ENCODE measurements around the gene SLC25A26. TPM values are rescaled to one million over a fixed set of nuclear protein-coding genes. Genes with fewer than 3 reads are reported as not detected.

Gene SLC25A26
- total RNA-seq, 2 donors from 2014 or later: 13.0 to 16.4 TPM

- no peak for DNase-seq (ENCODE audit: low spot score)
- intact Hi-C loops (cut with DNase I): no loop called here
Measured at GRCh38 chr3:66353039-66353438, 132.2 kb downstream of the SLC25A26 start.

GRCh38 chr3:66353530-66353929 is 132.7 kb downstream of the SLC25A26 start:
- intact Hi-C loops (cut with DNase I): no loop called here
- no peak for DNase-seq (ENCODE audit: low spot score)

- DNase-seq (ENCODE audit: low spot score): no peak
- intact Hi-C loops (cut with DNase I): no loop called here
Measured at GRCh38 chr3:66354001-66354400, 133.2 kb downstream of the SLC25A26 start.

- intact Hi-C loops (cut with DNase I): no loop called here
- DNase-seq (ENCODE audit: low spot score): no peak
Measured at GRCh38 chr3:66355394-66355793, 134.6 kb downstream of the SLC25A26 start.

- intact Hi-C loops (cut with DNase I): no loop called here
- no peak for DNase-seq (ENCODE audit: low spot score)
Measured at GRCh38 chr3:66355997-66356396, 135.2 kb downstream of the SLC25A26 start.

GRCh38 chr3:66361356-66361755 is 140.6 kb downstream of the SLC25A26 start:
- intact Hi-C loops (cut with DNase I): no loop called here
- no peak for DNase-seq (ENCODE audit: low spot score)

GRCh38 chr3:66362541-66362941 is 141.7 kb downstream of the SLC25A26 start:
- intact Hi-C loops (cut with DNase I): no loop called here
- DNase-seq (ENCODE audit: low spot score): no peak

- intact Hi-C loops (cut with DNase I): no loop called here
- DNase-seq (ENCODE audit: low spot score): no peak
Measured at GRCh38 chr3:66363148-66363547, 142.3 kb downstream of the SLC25A26 start.

GRCh38 chr3:66365080-66365479 is 144.3 kb downstream of the SLC25A26 start:
- intact Hi-C loops (cut with DNase I): no loop called here
- no peak for DNase-seq (ENCODE audit: low spot score)

- intact Hi-C loops (cut with DNase I): no loop called here
- DNase-seq (ENCODE audit: low spot score): no peak
Measured at GRCh38 chr3:66366747-66367146, 145.9 kb downstream of the SLC25A26 start.

GRCh38 chr3:66367979-66368378 is 147.2 kb downstream of the SLC25A26 start:
- intact Hi-C loops (cut with DNase I): no loop called here
- DNase-seq (ENCODE audit: low spot score): no peak

GRCh38 chr3:66370179-66370578 is 149.4 kb downstream of the SLC25A26 start:
- no peak for DNase-seq (ENCODE audit: low spot score)
- intact Hi-C loops (cut with DNase I): no loop called here

- intact Hi-C loops (cut with DNase I): no loop called here
- DNase-seq (ENCODE audit: low spot score): no peak
Measured at GRCh38 chr3:66371432-66371831, 150.6 kb downstream of the SLC25A26 start.

- intact Hi-C loops (cut with DNase I): no loop called here
- DNase-seq (ENCODE audit: low spot score): no peak
Measured at GRCh38 chr3:66372681-66373350, 152.0 kb downstream of the SLC25A26 start.

GRCh38 chr3:66376568-66376967 is 155.8 kb downstream of the SLC25A26 start:
- intact Hi-C loops (cut with DNase I): no loop called here
- DNase-seq (ENCODE audit: low spot score): no peak

GRCh38 chr3:66377800-66378199 is 157.0 kb downstream of the SLC25A26 start:
- DNase-seq (ENCODE audit: low spot score): no peak
- intact Hi-C loops (cut with DNase I): no loop called here

- DNase-seq (ENCODE audit: low spot score): no peak
- intact Hi-C loops (cut with DNase I): no loop called here
Measured at GRCh38 chr3:66378256-66378655, 157.5 kb downstream of the SLC25A26 start.

GRCh38 chr3:66379565-66379964 is 158.8 kb downstream of the SLC25A26 start:
- DNase-seq (ENCODE audit: low spot score): no peak
- intact Hi-C loops (cut with DNase I): no loop called here

GRCh38 chr3:66380200-66380932 is 159.6 kb downstream of the SLC25A26 start:
- DNase-seq (ENCODE audit: low spot score): no peak
- intact Hi-C loops (cut with DNase I): loop anchor here in 1 of 2 donors (10.0 kb wide), 1 partner anchor 86 kb away; no protein-coding TSS in a partner anchor

GRCh38 chr3:66381626-66382025 is 160.8 kb downstream of the SLC25A26 start:
- no peak for DNase-seq (ENCODE audit: low spot score)

GRCh38 chr3:66382142-66382541 is 161.3 kb downstream of the SLC25A26 start:
- intact Hi-C loops (cut with DNase I): loop anchor here in 1 of 2 donors (10.0 kb wide), 1 partner anchor 87 kb away; no protein-coding TSS in a partner anchor
- DNase-seq (ENCODE audit: low spot score): no peak

More at GRCh38 chr3:66381626-66382025, 160.8 kb downstream of the SLC25A26 start:
- intact Hi-C loops (cut with DNase I): loop anchor here in 1 of 2 donors (10.0 kb wide), 1 partner anchor 87 kb away; no protein-coding TSS in a partner anchor

Measured in posterior vena cava (tissue), 2 donors.